Measurements from ENCODE around the gene ZNF469.
"Not testable (repeated sequence)": the region's sequence is repeated elsewhere in the genome, so short reads cannot be mapped to it uniquely, and the experiment has no call there.

The ZNF469 gene

GRCh38 chr16:88360401-88360800 lies 22.4 kb upstream of the ZNF469 start:
- not testable (repeated sequence) for DNase-seq (ENCODE audit: low read depth in 2 of 2)

GRCh38 chr16:88360999-88361398 lies 21.8 kb upstream of the ZNF469 start:
- no peak for DNase-seq (ENCODE audit: low read depth in 2 of 2)

GRCh38 chr16:88361775-88362174 lies 21.0 kb upstream of the ZNF469 start:
- no peak for DNase-seq (ENCODE audit: low read depth in 2 of 2)

GRCh38 chr16:88363239-88363891 lies 19.4 kb upstream of the ZNF469 start:
- DNase-seq (ENCODE audit: low read depth in 2 of 2) = no peak

- no peak for DNase-seq (ENCODE audit: low read depth in 2 of 2)
Observed at GRCh38 chr16:88365244-88365865, 17.4 kb upstream of the ZNF469 start.

- no peak for DNase-seq (ENCODE audit: low read depth in 2 of 2)
Observed at GRCh38 chr16:88366032-88366703, 16.6 kb upstream of the ZNF469 start.

GRCh38 chr16:88366704-88367047 lies 16.1 kb upstream of the ZNF469 start:
- no peak for DNase-seq (ENCODE audit: low read depth in 2 of 2)

GRCh38 chr16:88367560-88367959 lies 15.2 kb upstream of the ZNF469 start:
- no peak for DNase-seq (ENCODE audit: low read depth in 2 of 2)

- DNase-seq (ENCODE audit: low read depth in 2 of 2) = no peak
Observed at GRCh38 chr16:88368036-88368435, 14.7 kb upstream of the ZNF469 start.

- DNase-seq (ENCODE audit: low read depth in 2 of 2) = no peak
Observed at GRCh38 chr16:88368994-88369393, 13.8 kb upstream of the ZNF469 start.

- no peak for DNase-seq (ENCODE audit: low read depth in 2 of 2)
Observed at GRCh38 chr16:88369447-88370008, 13.2 kb upstream of the ZNF469 start.

- DNase-seq (ENCODE audit: low read depth in 2 of 2) = no peak
Observed at GRCh38 chr16:88370365-88370764, 12.4 kb upstream of the ZNF469 start.

GRCh38 chr16:88372522-88372921 lies 10.2 kb upstream of the ZNF469 start:
- no peak for DNase-seq (ENCODE audit: low read depth in 2 of 2)

GRCh38 chr16:88373211-88373610 lies 9.5 kb upstream of the ZNF469 start:
- no peak for DNase-seq (ENCODE audit: low read depth in 2 of 2)

GRCh38 chr16:88373927-88374492 lies 8.7 kb upstream of the ZNF469 start:
- no peak for DNase-seq (ENCODE audit: low read depth in 2 of 2)

- DNase-seq (ENCODE audit: low read depth in 2 of 2) = no peak
Observed at GRCh38 chr16:88374736-88375135, 8.0 kb upstream of the ZNF469 start.

GRCh38 chr16:88375236-88375975 lies 7.4 kb upstream of the ZNF469 start:
- DNase-seq (ENCODE audit: low read depth in 2 of 2) = no peak

- DNase-seq (ENCODE audit: low read depth in 2 of 2) = no peak
Observed at GRCh38 chr16:88375996-88376834, 6.5 kb upstream of the ZNF469 start.

GRCh38 chr16:88376835-88377726 lies 5.7 kb upstream of the ZNF469 start:
- no peak for DNase-seq (ENCODE audit: low read depth in 2 of 2)

- no peak for DNase-seq (ENCODE audit: low read depth in 2 of 2)
Observed at GRCh38 chr16:88377961-88378360, 4.8 kb upstream of the ZNF469 start.
